ENCODE data around the gene S100A1.
"Not testable (repeated sequence)": the region's sequence is repeated elsewhere in the genome, so short reads cannot be mapped to it uniquely, and the experiment has no call there.

The S100A1 gene

GRCh38 chr1:153633754-153634665 is 5.8 kb downstream of the S100A1 start, which contains the start of gene CHTOP:
Gene CHTOP (plus strand): TSS chr1:153634066. CDS start chr1:153636589, 2,523 bp downstream.
- peak; percentile 99 for TF ChIP-seq POLR2A (IDR thresholded peaks at IDR 0.05; ENCODE audit: low read depth, low read length)
- TF ChIP-seq TAF1 (IDR thresholded peaks at IDR 0.05; ENCODE audit: borderline replicate concordance, low read depth, low read length) = peak; percentile 66
- peak; percentile 98 for TF ChIP-seq POLR2AphosphoS5 (IDR thresholded peaks at IDR 0.05; ENCODE audit: low read depth, low read length)
- peak; percentile 94 for FAIRE-seq
- DNase-seq (ENCODE audit: insufficient read length) = peak; percentile 97

DNA sequence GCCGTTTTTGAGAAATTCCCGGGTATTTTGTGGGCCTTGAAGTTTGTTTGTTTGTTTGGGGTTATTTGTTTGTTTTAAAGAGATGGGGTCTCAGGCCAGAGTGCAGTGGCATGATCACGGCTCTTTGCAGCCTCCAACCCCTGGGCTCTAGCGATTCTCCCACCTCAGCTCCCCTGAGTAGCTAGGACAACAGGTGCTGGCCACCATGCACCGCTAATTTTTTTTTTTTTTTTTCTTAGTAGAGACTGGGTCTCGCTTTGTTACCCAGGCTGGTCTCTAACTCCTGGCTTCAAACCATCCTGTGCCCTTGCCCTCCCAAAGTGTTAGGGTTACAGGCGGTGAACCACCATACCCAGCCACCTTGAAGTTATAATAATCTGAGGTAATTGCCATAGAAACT is 7.6 kb downstream of the S100A1 start:
- no peak for FAIRE-seq

GRCh38 chr1:153636312-153636711 is 8.1 kb downstream of the S100A1 start:
- TF ChIP-seq POLR2A (IDR thresholded peaks at IDR 0.05; ENCODE audit: low read depth, low read length) (no peak), TAF1 (IDR thresholded peaks at IDR 0.05; ENCODE audit: borderline replicate concordance, low read depth, low read length) (no peak), POLR2AphosphoS5 (IDR thresholded peaks at IDR 0.05; ENCODE audit: low read depth, low read length) (no peak)
- FAIRE-seq (no peak), DNase-seq (ENCODE audit: insufficient read length) (no peak)

More for the DNA sequence above, 7.6 kb downstream of the S100A1 start:
- DNase-seq (ENCODE audit: insufficient read length) = no peak
- TF ChIP-seq POLR2A (IDR thresholded peaks at IDR 0.05; ENCODE audit: low read depth, low read length) (no peak), POLR2AphosphoS5 (IDR thresholded peaks at IDR 0.05; ENCODE audit: low read depth, low read length) (no peak), TAF1 (IDR thresholded peaks at IDR 0.05; ENCODE audit: borderline replicate concordance, low read depth, low read length) (no peak)

- TF ChIP-seq TAF1 (IDR thresholded peaks at IDR 0.05; ENCODE audit: borderline replicate concordance, low read depth, low read length) (no peak), POLR2A (IDR thresholded peaks at IDR 0.05; ENCODE audit: low read depth, low read length) (no peak), POLR2AphosphoS5 (IDR thresholded peaks at IDR 0.05; ENCODE audit: low read depth, low read length) (no peak)
- FAIRE-seq (no peak), DNase-seq (ENCODE audit: insufficient read length) (no peak)
Measured at GRCh38 chr1:153638261-153638660, 10.0 kb downstream of the S100A1 start.

DNA sequence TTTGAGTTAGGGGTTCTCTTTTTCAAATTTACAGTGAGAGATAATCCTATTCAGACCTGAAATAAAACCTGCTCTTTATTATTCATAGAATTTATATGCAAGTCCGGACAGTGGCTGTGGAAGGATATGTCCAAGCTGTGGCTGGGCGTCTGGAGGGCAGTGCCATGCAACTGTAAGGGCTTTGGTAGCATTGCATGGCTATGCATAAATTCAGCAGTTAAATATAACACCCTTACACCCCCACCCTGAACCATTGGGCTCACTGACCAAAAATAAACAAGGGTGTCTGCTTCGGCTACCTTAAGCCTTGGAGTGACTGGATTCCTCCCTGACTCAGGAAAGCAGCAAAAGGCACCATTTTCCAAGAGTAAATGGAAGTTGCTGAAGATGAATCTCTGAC is 11.0 kb downstream of the S100A1 start:
- TF ChIP-seq TAF1 (IDR thresholded peaks at IDR 0.05; ENCODE audit: borderline replicate concordance, low read depth, low read length) = no peak
- TF ChIP-seq POLR2AphosphoS5 (IDR thresholded peaks at IDR 0.05; ENCODE audit: low read depth, low read length) = no peak
- TF ChIP-seq POLR2A (IDR thresholded peaks at IDR 0.05; ENCODE audit: low read depth, low read length) = no peak
- FAIRE-seq (no peak), DNase-seq (ENCODE audit: insufficient read length) (no peak)

GRCh38 chr1:153640213-153640612 is 12.0 kb downstream of the S100A1 start:
- DNase-seq (ENCODE audit: insufficient read length); FAIRE-seq: not testable (repeated sequence)

DNA sequence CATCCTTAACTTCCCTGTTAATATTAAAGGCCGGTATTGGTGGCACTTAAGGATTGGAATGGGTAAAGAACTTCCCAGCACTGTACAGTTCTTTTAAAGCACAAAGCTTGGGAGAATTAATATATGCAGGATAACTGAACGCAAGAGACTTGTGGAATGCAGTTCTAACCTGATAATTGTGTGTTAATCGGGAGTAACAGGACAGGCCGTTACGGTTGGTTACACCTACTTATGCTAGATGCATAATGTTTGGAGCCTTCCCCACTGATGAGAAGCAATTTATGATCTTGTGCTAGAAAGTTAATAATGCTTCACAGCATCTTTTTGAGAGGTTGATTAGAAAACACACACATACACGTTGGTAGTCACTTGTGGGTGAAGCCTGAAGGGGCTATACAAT is 12.6 kb downstream of the S100A1 start:
- no peak for DNase-seq (ENCODE audit: insufficient read length)
- no peak for FAIRE-seq
- peak; percentile 58; the same call in 1 of the 2 replicates for TF ChIP-seq POLR2AphosphoS5 (IDR thresholded peaks at IDR 0.05; ENCODE audit: low read depth, low read length)
- TF ChIP-seq POLR2A (IDR thresholded peaks at IDR 0.05; ENCODE audit: low read depth, low read length) = no peak

DNA sequence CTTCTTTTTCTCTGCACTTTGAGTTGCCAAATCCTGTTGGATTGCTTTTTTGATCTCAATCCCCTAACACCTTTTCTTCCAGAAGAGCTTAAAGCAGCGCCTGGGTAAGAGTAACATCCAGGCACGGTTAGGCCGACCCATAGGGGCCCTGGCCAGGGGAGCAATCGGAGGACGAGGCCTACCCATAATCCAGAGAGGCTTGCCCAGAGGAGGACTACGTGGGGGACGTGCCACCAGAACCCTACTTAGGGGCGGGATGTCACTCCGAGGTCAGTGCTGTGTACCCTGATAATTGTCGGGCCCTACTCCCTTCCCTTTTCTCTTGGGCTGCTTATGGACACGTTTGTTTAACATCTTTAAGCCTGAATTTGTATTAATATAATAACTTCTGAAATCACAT is 13.9 kb downstream of the S100A1 start:
- TF ChIP-seq POLR2A (IDR thresholded peaks at IDR 0.05; ENCODE audit: low read depth, low read length) = no peak
- TF ChIP-seq POLR2AphosphoS5 (IDR thresholded peaks at IDR 0.05; ENCODE audit: low read depth, low read length) = no peak
- no peak for TF ChIP-seq TAF1 (IDR thresholded peaks at IDR 0.05; ENCODE audit: borderline replicate concordance, low read depth, low read length)
- FAIRE-seq = no peak
- no peak for DNase-seq (ENCODE audit: insufficient read length)

DNA sequence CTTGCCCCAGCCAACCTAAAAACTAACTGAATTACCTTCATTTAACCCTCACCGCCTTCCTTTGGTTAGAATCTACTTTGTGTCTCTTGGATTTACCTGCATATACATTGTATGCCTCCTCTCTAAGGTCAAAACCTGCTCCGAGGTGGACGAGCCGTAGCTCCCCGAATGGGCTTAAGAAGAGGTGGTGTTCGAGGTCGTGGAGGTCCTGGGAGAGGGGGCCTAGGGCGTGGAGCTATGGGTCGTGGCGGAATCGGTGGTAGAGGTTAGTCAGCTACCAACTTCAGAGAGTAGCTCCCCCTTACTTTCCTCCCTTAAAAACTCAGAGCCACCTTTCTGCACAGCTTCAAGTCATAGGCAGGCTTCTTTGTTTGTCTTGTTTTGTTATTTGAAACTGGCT is 14.9 kb downstream of the S100A1 start:
- FAIRE-seq = no peak

GRCh38 chr1:153643816-153644215 is 15.6 kb downstream of the S100A1 start:
- no peak for FAIRE-seq
- TF ChIP-seq POLR2A (IDR thresholded peaks at IDR 0.05; ENCODE audit: low read depth, low read length) = no peak
- no peak for TF ChIP-seq TAF1 (IDR thresholded peaks at IDR 0.05; ENCODE audit: borderline replicate concordance, low read depth, low read length)
- TF ChIP-seq POLR2AphosphoS5 (IDR thresholded peaks at IDR 0.05; ENCODE audit: low read depth, low read length) = no peak
- no peak for DNase-seq (ENCODE audit: insufficient read length)

More for the DNA sequence above, 14.9 kb downstream of the S100A1 start:
- DNase-seq (ENCODE audit: insufficient read length) = no peak
- TF ChIP-seq POLR2A (IDR thresholded peaks at IDR 0.05; ENCODE audit: low read depth, low read length) (no peak), POLR2AphosphoS5 (IDR thresholded peaks at IDR 0.05; ENCODE audit: low read depth, low read length) (no peak), TAF1 (IDR thresholded peaks at IDR 0.05; ENCODE audit: borderline replicate concordance, low read depth, low read length) (no peak)

GRCh38 chr1:153646672-153647345 is 18.6 kb downstream of the S100A1 start:
- DNase-seq (ENCODE audit: insufficient read length) (no peak), FAIRE-seq (no peak)
- TF ChIP-seq POLR2A (IDR thresholded peaks at IDR 0.05; ENCODE audit: low read depth, low read length) = no peak; the same call in none of the 2 replicates
- TF ChIP-seq POLR2AphosphoS5 (IDR thresholded peaks at IDR 0.05; ENCODE audit: low read depth, low read length) = peak; percentile 34; the same call in 1 of the 2 replicates
- no peak for TF ChIP-seq TAF1 (IDR thresholded peaks at IDR 0.05; ENCODE audit: borderline replicate concordance, low read depth, low read length)

- TF ChIP-seq POLR2AphosphoS5 (IDR thresholded peaks at IDR 0.05; ENCODE audit: low read depth, low read length) (peak; percentile 15), TAF1 (IDR thresholded peaks at IDR 0.05; ENCODE audit: borderline replicate concordance, low read depth, low read length) (no peak), POLR2A (IDR thresholded peaks at IDR 0.05; ENCODE audit: low read depth, low read length) (peak; percentile 45)
- FAIRE-seq (no peak), DNase-seq (ENCODE audit: insufficient read length) (no peak)
Measured at GRCh38 chr1:153647346-153647714, 19.1 kb downstream of the S100A1 start.
